ENCODE data around the gene GEMIN7.
A peak's percentile ranks its signal among the peaks of the same experiment; 100 is the strongest.
"Not testable (repeated sequence)": the region's sequence is repeated elsewhere in the genome, so short reads cannot be mapped to it uniquely, and the experiment has no call there.

Gene GEMIN7

DNA sequence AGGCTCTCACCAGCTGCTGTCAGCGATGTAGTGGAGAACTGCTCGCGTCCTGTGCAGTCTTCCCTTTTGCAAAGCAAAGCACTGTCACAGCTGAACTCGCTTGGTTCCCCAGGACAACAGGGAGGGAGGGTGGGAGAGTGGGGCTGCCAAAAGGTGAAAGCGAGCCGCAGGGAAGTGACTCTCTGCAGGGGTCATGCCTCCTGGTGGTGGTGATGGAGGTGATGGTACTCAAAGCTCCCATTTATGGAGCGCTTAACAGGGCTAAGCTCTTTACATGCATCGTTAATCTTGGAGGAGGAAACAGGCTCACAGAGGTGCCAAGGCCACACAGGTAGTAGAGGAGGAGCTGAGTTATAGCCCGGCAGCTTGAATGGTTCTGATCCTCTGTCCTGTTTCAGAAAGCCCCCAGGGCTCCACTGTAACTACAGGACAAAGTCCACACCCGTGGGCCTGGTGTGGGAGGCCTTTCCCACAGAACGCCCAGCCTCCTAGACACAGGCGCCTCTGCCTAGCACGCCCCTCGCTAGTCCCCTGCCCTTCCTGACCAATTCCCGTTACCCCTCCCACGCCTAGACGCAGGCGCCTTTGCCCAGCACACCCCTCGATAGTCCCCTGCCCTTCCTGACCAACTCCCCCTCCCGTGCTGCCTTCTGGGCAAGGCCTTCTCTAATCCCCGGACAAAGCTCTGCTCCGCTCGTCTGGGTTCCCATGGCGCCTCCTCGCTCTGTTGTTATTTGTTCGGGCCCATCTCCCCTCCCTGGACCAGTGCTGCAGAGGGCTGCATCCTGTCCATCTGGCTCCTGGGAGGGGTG is 24.7 kb downstream of the GEMIN7 start:
- no peak for DNase-seq (ENCODE audit: low read depth)
- no peak for TF ChIP-seq CTCF (IDR thresholded peaks at IDR 0.05; ENCODE audit: control insufficient read depth, insufficient read depth, low read depth, low read length, missing control alignments)
- no peak overlapping the region for H3K4me3 ChIP-seq (ENCODE audit: control insufficient read depth, low read depth, low read length)

DNA sequence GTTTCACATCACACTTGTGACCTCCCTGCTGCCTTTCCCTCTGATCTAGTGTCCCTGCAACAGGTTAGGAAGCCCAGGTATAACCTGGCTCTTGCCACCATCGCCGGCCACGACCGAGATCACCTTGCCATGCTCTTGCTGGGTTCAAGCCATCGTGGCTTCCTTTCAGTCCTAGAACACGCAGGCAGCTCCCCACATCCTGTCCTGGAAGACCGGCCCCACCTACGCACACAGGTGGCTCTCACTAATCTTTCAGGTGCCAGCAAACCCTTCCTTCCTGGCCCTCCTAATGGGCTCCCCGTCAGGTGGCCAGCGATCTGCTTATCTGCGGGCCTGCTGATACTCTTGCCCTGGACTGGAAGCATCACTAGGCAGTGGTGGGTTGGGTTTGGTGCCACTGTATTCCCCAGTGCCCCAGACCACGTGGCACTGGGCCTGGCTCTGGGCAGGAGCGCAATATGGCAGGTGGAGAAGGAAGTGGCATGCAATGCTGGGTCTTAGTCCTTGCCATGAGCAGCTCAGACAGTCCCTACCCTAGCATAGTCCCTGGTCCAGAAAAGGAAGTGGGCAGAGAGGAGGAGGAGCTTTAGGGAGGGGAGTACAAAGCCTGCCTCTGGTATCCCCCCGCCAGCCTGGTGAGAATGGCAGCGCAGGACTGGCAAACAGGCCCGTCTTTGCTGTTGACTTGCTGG is 25.7 kb downstream of the GEMIN7 start:
- no peak overlapping the region for H3K4me3 ChIP-seq (ENCODE audit: control insufficient read depth, low read depth, low read length)
- TF ChIP-seq CTCF (IDR thresholded peaks at IDR 0.05; ENCODE audit: control insufficient read depth, insufficient read depth, low read depth, low read length, missing control alignments): no peak
- DNase-seq (ENCODE audit: low read depth): no peak

- not testable (repeated sequence) for H3K4me3 ChIP-seq (ENCODE audit: control insufficient read depth, low read depth, low read length); DNase-seq (ENCODE audit: low read depth)
Measured at GRCh38 chr19:45106363-45106762, 27.3 kb downstream of the GEMIN7 start.

DNA sequence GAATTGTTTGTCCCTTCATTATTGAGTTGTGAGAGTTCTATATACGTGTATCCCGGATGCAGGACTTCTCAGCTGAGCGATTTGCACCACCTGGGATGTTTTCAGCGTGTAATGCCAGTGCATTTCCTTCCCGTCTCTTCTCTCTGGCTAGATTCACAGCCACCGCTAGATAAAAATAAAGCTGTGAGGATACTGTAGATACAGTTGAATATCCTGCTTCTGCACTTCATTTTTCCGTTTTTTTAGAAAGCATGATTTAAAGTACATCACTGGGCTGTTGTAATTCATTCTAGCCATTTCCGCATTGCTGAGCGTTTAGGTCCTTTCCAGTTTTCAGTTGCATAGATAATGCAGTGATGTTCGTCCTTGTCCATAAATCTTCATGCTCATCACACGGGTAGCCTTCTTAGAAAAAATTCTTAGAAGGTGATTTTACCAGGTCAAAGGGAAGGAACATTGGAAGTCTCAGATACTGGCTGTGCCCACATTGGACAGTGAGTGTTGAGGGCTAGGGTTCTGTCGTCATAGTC is 28.6 kb downstream of the GEMIN7 start:
- DNase-seq (ENCODE audit: low read depth): no peak
- no peak overlapping the region for H3K4me3 ChIP-seq (ENCODE audit: control insufficient read depth, low read depth, low read length)
- no peak for TF ChIP-seq CTCF (IDR thresholded peaks at IDR 0.05; ENCODE audit: control insufficient read depth, insufficient read depth, low read depth, low read length, missing control alignments)

DNA sequence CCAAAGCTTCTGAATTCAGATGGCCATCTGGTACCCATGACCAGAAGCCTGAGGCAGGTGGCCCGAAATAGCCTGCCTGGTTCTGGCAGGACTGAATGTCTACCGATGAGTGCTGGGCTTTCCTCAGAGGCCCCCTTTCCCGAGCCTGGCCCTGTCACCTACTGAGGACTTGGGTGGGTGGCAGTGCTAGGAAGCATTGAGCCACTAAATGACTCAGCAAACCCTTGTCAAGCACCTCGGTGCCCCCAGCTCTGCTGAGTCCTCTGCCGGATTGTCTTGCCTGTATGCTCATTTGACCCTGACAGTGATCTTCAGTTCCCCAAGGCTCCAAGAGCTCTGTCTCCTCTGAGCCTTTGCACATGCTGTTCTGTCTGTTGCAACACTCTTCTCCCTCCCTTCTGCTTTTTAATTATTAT is 31.8 kb downstream of the GEMIN7 start:
- TF ChIP-seq CTCF (IDR thresholded peaks at IDR 0.05; ENCODE audit: control insufficient read depth, insufficient read depth, low read depth, low read length, missing control alignments): no peak
- DNase-seq (ENCODE audit: low read depth): no peak
- H3K4me3 ChIP-seq (ENCODE audit: control insufficient read depth, low read depth, low read length): no peak overlapping the region

GRCh38 chr19:45112111-45112827 is 33.2 kb downstream of the GEMIN7 start:
- H3K4me3 ChIP-seq (ENCODE audit: control insufficient read depth, low read depth, low read length): no peak overlapping the region
- DNase-seq (ENCODE audit: low read depth): no peak
- TF ChIP-seq CTCF (IDR thresholded peaks at IDR 0.05; ENCODE audit: control insufficient read depth, insufficient read depth, low read depth, low read length, missing control alignments): peak; percentile 11
